T-helper 17 cell (primary cell): Measurements from ENCODE around the gene CHD9. TPM values are rescaled to one million over a fixed set of nuclear protein-coding genes. Genes with fewer than 3 reads are reported as not detected.
"Not testable (repeated sequence)": the region's sequence is repeated elsewhere in the genome, so short reads cannot be mapped to it uniquely, and the experiment has no call there.

Source experiments
- ATAC-seq: fragments of 150-1000 bp; cut with Tn5 transposase; 2 replicates; pipeline ENCODE4 v1.10.0; 2021; ENCODE audit warnings: mild to moderate bottlenecking, moderate library complexity
- DNase-seq, 3 donors: peaks; one replicate each; pipeline versions ENCODE4 v3.0.0 to v3.0.0-alpha.2; 2020 to 2021
- H3K9me3 ChIP-seq: one replicate; pipeline ENCODE4 v1.7.0; 2013; ENCODE audit warnings: low read length, mild to moderate bottlenecking; ENCODE audit not compliant: control insufficient read depth, poor library complexity, severe bottlenecking
- H3K27ac Mint-ChIP-seq: one replicate; pipeline ENCODE4 v1.8.0; 2022; ENCODE audit warnings: mild to moderate bottlenecking, moderate library complexity, mixed read lengths
- H3K27me3 Mint-ChIP-seq: one replicate; pipeline ENCODE4 v1.8.0; 2022; ENCODE audit warnings: mixed read lengths
- H3K36me3 Mint-ChIP-seq: one replicate; pipeline ENCODE4 v1.8.0; 2022; ENCODE audit warnings: low read depth, mixed read lengths
- H3K4me1 Mint-ChIP-seq: one replicate; pipeline ENCODE4 v1.8.0; 2022; ENCODE audit warnings: mild to moderate bottlenecking, mixed read lengths
- H3K4me3 Mint-ChIP-seq: one replicate; pipeline ENCODE4 v1.8.0; 2022; ENCODE audit warnings: mild to moderate bottlenecking, moderate library complexity, mixed read lengths
- total RNA-seq, 4 donors: library from RNA in 2 of 4; stranded (reverse) in 2 of 4; gene quantifications; one replicate each; pipeline ENCODE4 v1.2.3 and lab custom pipeline; 2022 to 2026

CHD9 gene
- total RNA-seq, 2 donors from 2014 or later = 32.4 to 33.3 TPM

- no peaks in the 10 kb centered on the region for H3K27me3 Mint-ChIP-seq
- H3K4me1 Mint-ChIP-seq = peaks cover 6% of the 10 kb centered on the region
- H3K9me3 ChIP-seq = no peaks in the 10 kb centered on the region
- no peak overlapping the region for H3K27ac Mint-ChIP-seq
- H3K36me3 Mint-ChIP-seq = peaks cover 29% of the 10 kb centered on the region
- ATAC-seq = no peak
- DNase-seq = no peak
- no peak overlapping the region for H3K4me3 Mint-ChIP-seq
Measured at GRCh38 chr16:53232826-53233529, 178.2 kb downstream of the CHD9 start.

DNA sequence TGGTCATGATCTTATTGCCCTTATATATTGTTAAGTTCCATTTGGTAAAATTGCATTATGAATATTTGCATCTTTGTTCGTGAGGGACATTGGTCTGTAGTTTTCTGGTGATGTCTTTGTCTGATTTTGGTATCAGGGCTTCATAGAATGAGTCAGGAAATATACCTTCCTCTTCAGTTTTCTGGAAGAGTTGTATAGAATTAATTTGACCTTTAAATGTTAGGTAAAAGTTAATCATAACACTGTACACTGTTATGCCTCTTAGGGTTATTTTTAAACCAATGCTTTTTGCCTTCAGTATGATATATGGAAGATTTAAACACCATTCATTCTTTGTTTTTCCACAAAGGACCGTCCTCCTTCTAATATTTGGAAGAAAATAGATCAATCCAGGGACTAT lies 180.0 kb downstream of the CHD9 start:
- H3K9me3 ChIP-seq = no peaks in the 10 kb centered on the region
- peaks cover 26% of the 10 kb centered on the region for H3K36me3 Mint-ChIP-seq
- no peaks in the 10 kb centered on the region for H3K27me3 Mint-ChIP-seq
- no peak overlapping the region for H3K27ac Mint-ChIP-seq
- no peak overlapping the region for H3K4me3 Mint-ChIP-seq
- DNase-seq = no peak
- no peak for ATAC-seq
- peaks cover 6% of the 10 kb centered on the region for H3K4me1 Mint-ChIP-seq

- no peak overlapping the region for H3K4me3 Mint-ChIP-seq
- DNase-seq (no peak), ATAC-seq (no peak)
- peak overlapping the region; percentile 37 for H3K27ac Mint-ChIP-seq
- H3K36me3 Mint-ChIP-seq = peaks cover 20% of the 10 kb centered on the region
- H3K27me3 Mint-ChIP-seq = no peaks in the 10 kb centered on the region
- H3K9me3 ChIP-seq = no peaks in the 10 kb centered on the region
- peaks cover 6% of the 10 kb centered on the region for H3K4me1 Mint-ChIP-seq
Measured at GRCh38 chr16:53235851-53236250, 181.1 kb downstream of the CHD9 start.

DNA sequence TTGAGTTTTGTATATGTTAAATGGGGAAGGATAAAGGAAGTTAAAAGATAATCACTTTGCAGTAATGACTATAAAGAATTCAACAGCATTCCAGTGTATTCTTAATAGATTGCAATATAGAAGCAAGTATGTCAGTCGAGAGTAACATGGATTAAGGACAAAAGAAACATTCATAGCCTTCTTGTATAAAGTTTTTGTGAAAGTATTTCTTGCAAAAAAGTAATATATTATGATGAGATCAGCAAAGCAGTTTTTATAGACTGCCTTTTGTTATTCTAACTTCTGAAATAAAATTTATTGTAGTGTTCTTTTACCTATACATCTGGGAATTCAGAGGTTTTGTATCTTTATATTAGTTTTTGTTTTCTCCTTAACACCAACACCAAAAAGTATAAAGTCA lies 194.5 kb downstream of the CHD9 start:
- Mint-ChIP-seq H3K27me3 (no peaks in the 10 kb centered on the region), H3K36me3 (peaks cover 5% of the 10 kb centered on the region), H3K4me1 (peaks cover 2% of the 10 kb centered on the region), H3K27ac (no peak overlapping the region), H3K4me3 (no peak overlapping the region)
- no peaks in the 10 kb centered on the region for H3K9me3 ChIP-seq
- ATAC-seq = no peak
- no peak for DNase-seq

DNA sequence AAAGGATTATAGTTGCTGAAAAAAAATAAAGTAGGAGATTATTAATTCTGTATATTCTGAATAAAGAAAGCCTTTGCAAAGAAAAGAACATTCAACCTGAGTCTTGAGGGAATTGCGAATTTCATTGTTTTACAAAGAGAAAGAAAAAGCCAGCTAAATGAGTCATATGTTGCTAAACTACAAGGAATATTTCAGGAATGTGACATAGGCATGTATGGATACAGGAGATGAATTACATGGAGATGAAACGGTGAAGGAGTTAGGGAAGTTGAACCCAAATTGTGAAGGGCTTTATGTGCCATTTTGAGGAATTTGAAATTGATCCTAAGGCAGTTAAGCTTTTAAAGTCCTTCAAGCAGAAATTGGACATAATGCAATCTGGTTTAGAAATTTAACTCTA lies 202.2 kb downstream of the CHD9 start:
- H3K36me3 Mint-ChIP-seq = peaks cover 10% of the 10 kb centered on the region

DNA sequence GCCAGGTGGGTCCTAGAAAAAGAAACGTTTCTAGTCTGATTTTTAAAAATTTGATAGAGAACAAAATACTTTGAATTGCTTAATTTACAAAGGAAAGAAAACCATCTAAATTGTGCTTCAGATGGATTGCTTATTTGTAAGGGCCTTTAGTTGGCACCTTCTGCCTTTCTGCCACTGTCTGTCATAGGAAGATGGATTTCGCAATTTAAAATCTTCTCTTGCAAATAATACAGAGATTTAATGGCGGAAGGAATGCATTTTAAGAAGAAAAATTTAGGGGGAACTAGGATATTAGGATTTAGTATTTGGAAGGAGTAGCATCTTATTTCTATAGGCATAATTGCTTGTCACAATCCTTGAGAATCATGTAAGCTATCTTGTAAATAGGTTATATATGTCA lies 204.0 kb downstream of the CHD9 start:
- H3K36me3 Mint-ChIP-seq = peaks cover 10% of the 10 kb centered on the region
- H3K27me3 Mint-ChIP-seq = no peaks in the 10 kb centered on the region
- ATAC-seq (no peak), DNase-seq (no peak)
- H3K27ac Mint-ChIP-seq = no peak overlapping the region
- H3K4me3 Mint-ChIP-seq = no peak overlapping the region
- H3K9me3 ChIP-seq = no peaks in the 10 kb centered on the region
- H3K4me1 Mint-ChIP-seq = no peaks in the 10 kb centered on the region

More for the DNA sequence above, 202.2 kb downstream of the CHD9 start:
- H3K4me1 Mint-ChIP-seq = no peaks in the 10 kb centered on the region
- no peaks in the 10 kb centered on the region for H3K27me3 Mint-ChIP-seq
- no peak overlapping the region for H3K27ac Mint-ChIP-seq
- no peaks in the 10 kb centered on the region for H3K9me3 ChIP-seq
- ATAC-seq (no peak), DNase-seq (no peak)
- no peak overlapping the region for H3K4me3 Mint-ChIP-seq

- no peaks in the 10 kb centered on the region for H3K27me3 Mint-ChIP-seq
- H3K9me3 ChIP-seq = no peaks in the 10 kb centered on the region
- H3K4me1 Mint-ChIP-seq = no peaks in the 10 kb centered on the region
- peaks cover 13% of the 10 kb centered on the region for H3K36me3 Mint-ChIP-seq
- H3K27ac Mint-ChIP-seq = no peak overlapping the region
- DNase-seq (no peak), ATAC-seq (no peak)
- no peak overlapping the region for H3K4me3 Mint-ChIP-seq
Measured at GRCh38 chr16:53261276-53261675, 206.5 kb downstream of the CHD9 start.

- no peaks in the 10 kb centered on the region for H3K9me3 ChIP-seq
- Mint-ChIP-seq H3K27ac (no peak overlapping the region), H3K36me3 (peaks cover 5% of the 10 kb centered on the region), H3K27me3 (no peaks in the 10 kb centered on the region), H3K4me1 (no peaks in the 10 kb centered on the region), H3K4me3 (no peak overlapping the region)
- ATAC-seq = no peak
- DNase-seq = no peak
Measured at GRCh38 chr16:53262645-53263044, 207.9 kb downstream of the CHD9 start.

GRCh38 chr16:53266156-53266555 lies 211.4 kb downstream of the CHD9 start:
- H3K27ac Mint-ChIP-seq = peak overlapping the region; percentile 39
- no peak overlapping the region for H3K4me3 Mint-ChIP-seq
- H3K27me3 Mint-ChIP-seq = no peaks in the 10 kb centered on the region
- H3K9me3 ChIP-seq = no peaks in the 10 kb centered on the region
- peaks cover 9% of the 10 kb centered on the region for H3K36me3 Mint-ChIP-seq
- DNase-seq (no peak), ATAC-seq (no peak)
- H3K4me1 Mint-ChIP-seq = no peaks in the 10 kb centered on the region

- not testable (repeated sequence) for H3K27me3 Mint-ChIP-seq, DNase-seq, H3K4me3 Mint-ChIP-seq, ATAC-seq, H3K9me3 ChIP-seq, H3K4me1 Mint-ChIP-seq, H3K27ac Mint-ChIP-seq, H3K36me3 Mint-ChIP-seq
Measured at GRCh38 chr16:53278498-53278897, 223.7 kb downstream of the CHD9 start.

DNA sequence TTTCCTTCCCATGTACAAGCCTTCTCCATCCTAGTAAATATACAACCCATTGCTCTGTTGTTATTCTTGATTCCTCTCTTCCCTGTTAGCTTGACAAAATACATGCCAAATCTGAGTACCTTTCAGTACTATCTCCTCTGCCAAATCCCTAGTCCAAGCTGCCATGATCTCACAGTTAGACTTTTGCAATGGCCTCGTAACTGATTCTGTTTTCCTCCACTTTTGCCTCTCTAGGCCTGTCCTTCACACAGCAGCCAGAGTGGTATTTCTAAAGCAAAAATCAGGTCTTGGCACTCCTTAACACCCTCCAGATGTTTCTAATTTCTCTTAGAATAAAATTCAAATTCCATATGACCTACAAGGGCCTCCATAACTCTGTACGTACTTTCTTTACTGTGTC lies 226.5 kb downstream of the CHD9 start:
- H3K27me3 Mint-ChIP-seq = no peaks in the 10 kb centered on the region
- no peak overlapping the region for H3K4me3 Mint-ChIP-seq
- DNase-seq (no peak), ATAC-seq (no peak)
- no peak overlapping the region for H3K27ac Mint-ChIP-seq
- peaks cover 2% of the 10 kb centered on the region for H3K36me3 Mint-ChIP-seq
- no peaks in the 10 kb centered on the region for H3K9me3 ChIP-seq
- no peaks in the 10 kb centered on the region for H3K4me1 Mint-ChIP-seq

DNA sequence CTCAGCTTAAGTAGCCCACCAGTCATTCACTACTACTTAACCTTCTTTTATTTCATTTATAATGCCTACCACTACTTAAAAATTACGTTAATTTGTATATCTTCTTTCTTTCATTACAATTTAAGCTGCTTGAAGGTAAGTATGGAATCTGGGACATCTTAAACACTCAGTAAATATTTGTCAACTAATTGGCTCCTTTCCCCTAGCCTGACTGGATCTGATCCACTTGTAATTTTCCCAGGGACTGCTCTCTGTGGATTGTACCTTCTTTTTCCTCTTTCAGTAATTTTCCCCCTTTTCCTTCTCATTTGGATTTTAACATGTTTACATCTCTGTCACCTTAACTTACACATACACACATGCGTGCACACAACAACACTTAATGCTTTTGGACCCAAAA lies 227.1 kb downstream of the CHD9 start:
- no peak for ATAC-seq
- DNase-seq = no peak
- no peaks in the 10 kb centered on the region for H3K9me3 ChIP-seq
- H3K36me3 Mint-ChIP-seq = peaks cover 2% of the 10 kb centered on the region
- H3K4me1 Mint-ChIP-seq = no peaks in the 10 kb centered on the region
- H3K4me3 Mint-ChIP-seq = no peak overlapping the region
- H3K27ac Mint-ChIP-seq = no peak overlapping the region
- no peaks in the 10 kb centered on the region for H3K27me3 Mint-ChIP-seq

GRCh38 chr16:53282328-53282727 lies 227.5 kb downstream of the CHD9 start:
- no peak for DNase-seq
- Mint-ChIP-seq H3K27me3 (no peaks in the 10 kb centered on the region), H3K36me3 (peaks cover 2% of the 10 kb centered on the region), H3K27ac (no peak overlapping the region), H3K4me3 (no peak overlapping the region), H3K4me1 (no peaks in the 10 kb centered on the region)
- ATAC-seq = no peak
- H3K9me3 ChIP-seq = no peaks in the 10 kb centered on the region
